Choroid plexus epithelial cell (primary cell): ENCODE measurements around the gene IRX3.
A peak's percentile ranks its signal among the peaks of the same experiment; 100 is the strongest.

Experiments used
- DNase-seq: peaks from one replicate; pipeline ENCODE4 v3.0.0-alpha.2; 2010; ENCODE audit warnings: low read depth
- H3K4me3 ChIP-seq: 2 replicates; pipeline ENCODE4 v1.5.1; 2011; ENCODE audit warnings: low read depth, mild to moderate bottlenecking, control low read depth, low read length, moderate library complexity
- TF ChIP-seq, protein P1 (sequence below): conservative IDR thresholded peaks from 2 replicates; pipeline ENCODE4 v1.5.1; 2011; ENCODE audit warnings: low read depth, mild to moderate bottlenecking, control low read depth, inconsistent platforms, low read length, moderate library complexity

The IRX3 gene

DNA sequence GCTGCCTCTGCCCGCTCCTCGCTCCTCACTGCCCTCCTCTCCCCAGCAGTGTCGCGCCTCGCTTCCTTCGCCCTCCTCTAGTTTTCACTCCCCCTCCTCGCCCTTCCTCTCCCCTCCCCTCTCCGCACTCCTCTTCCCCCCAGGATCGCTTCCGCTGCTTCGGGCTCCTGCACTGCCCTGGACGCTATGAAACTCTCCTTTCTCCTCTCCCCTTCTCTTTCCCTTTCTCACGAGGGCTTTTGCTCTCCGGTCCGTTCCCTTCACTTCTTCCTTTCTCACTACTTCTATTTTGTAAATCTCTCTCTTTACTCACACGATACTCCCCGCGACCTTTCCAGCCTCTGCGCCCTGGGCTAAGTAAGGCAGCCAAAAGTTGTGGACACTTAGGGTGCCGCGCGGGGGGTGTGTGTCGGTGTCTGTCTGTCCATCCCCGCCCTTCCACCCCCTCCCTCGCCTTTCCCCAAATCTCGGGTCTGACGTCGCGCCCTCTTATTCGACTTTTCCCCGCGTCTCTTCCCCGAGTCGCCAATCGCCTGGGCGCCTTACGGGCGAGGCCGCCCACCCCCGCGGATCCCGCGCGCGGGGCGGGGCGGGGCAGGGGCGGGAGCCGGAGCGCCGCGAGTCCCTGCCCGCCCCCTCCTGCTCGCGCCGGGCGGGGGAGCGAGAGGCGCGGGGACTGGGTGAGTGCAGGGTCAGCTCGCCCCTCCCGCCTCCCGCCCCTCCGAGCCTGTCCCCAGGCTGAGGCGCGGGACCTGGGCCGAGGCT, at the start of gene IRX3:
Gene IRX3, minus strand, starts transcription at position 422 of the 765 bp plus-strand sequence. CDS start 737 bp downstream, outside the sequence.
- DNase-seq: peak; percentile 86
- H3K4me3 ChIP-seq: peak within 1 kb of the TSS; percentile 64
- TF ChIP-seq, protein P1, sequence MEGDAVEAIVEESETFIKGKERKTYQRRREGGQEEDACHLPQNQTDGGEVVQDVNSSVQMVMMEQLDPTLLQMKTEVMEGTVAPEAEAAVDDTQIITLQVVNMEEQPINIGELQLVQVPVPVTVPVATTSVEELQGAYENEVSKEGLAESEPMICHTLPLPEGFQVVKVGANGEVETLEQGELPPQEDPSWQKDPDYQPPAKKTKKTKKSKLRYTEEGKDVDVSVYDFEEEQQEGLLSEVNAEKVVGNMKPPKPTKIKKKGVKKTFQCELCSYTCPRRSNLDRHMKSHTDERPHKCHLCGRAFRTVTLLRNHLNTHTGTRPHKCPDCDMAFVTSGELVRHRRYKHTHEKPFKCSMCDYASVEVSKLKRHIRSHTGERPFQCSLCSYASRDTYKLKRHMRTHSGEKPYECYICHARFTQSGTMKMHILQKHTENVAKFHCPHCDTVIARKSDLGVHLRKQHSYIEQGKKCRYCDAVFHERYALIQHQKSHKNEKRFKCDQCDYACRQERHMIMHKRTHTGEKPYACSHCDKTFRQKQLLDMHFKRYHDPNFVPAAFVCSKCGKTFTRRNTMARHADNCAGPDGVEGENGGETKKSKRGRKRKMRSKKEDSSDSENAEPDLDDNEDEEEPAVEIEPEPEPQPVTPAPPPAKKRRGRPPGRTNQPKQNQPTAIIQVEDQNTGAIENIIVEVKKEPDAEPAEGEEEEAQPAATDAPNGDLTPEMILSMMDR: no peak

DNA sequence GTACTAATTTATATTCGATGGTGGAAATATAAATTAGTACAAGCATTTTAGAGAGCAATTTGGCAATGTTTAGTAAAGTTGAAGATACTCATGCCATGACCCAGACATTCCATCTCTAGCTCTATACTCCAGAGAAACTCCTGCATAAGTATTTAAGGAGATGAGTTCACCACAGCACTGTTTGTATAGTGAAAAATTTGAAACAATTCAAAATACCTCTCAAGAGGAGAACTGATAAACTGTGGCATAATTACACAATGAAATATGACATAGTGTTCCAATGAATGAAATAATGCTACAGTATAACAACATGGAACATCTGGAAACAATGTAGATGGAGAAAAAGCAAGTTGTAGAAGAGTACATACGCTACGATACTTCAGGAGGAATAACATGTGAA, 48.6 kb upstream of the IRX3 start:
- TF ChIP-seq, protein P1: no peak
- H3K4me3 ChIP-seq: no peak overlapping the region
- DNase-seq: peak; percentile 51

DNA sequence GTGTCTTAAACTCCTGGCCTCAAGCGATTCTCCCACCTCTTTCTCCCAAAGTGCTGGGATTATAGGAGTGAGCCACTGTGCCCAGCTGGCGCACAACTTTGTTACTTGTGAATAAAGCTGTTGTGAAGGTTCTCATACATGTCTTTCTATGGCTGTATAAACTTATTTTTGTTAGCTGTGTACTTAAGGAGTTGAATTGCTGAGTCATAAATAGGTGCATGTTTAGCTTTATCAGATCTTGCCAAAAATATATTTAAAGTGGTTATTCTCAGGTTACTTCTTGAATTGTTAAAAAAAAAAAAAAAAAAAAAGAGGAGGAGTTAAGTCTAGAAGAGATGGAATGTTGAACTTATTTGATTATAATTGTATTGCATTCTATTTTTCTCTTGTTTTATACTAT, 47.6 kb upstream of the IRX3 start:
- no peak for DNase-seq
- no peak overlapping the region for H3K4me3 ChIP-seq
- TF ChIP-seq, protein P1: no peak

DNA sequence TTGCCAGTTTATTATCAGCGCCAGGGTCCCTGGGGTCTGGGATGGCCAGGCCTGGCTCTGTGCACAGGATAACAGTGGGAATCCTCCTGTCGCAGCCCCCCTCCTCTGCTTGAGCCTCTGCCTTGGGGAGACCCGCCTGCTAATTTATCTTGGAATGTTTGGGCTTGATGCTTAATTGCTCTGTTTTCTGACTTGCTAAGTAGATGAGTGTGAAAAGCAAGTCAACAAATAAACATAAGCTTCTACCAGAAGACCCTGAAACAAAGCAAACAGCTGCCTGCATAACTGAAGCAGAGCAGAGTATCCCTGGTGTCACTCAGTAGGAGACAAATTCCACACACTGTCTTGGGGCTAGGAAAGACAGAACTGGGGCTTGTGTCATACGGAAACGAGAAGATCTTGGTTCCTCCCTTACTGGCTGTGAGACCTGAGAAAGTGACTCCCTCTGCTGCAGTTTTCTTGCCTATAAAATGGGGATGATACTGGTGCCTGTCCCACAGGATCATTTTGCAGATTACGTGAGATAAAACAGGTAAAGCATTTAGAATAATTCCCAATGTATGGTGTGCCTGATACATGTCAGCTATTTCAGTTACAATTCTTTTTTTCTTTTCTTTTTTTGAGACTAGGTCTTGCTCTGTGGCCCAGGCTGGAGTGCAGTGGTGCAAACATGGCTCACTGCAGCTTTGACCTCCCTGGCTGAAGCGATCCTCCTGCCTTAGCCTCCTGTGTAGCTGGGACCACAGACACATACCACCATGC, 44.8 kb upstream of the IRX3 start:
- no peak for DNase-seq
- H3K4me3 ChIP-seq: no peak overlapping the region
- TF ChIP-seq, protein P1: no peak

DNA sequence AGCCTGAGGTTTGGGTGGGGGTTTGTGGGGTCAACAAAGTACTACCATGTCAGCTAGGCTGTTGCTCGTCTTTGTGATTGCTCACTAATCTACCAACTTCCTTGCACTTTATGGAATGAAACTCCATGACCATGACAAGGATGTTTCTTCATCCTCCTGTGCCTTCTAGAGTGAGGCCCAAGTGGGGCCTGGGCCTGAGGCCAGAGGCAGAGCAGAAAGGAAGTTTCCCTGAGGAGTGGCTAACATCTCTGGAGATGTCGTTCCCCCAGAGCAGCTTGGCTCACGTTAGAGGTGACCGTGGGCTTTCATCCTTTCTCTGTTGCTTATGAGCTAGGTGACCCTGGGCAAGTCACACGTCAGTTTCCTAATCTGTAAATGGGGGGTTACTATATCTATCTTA, 41.0 kb upstream of the IRX3 start:
- TF ChIP-seq, protein P1: no peak

DNA sequence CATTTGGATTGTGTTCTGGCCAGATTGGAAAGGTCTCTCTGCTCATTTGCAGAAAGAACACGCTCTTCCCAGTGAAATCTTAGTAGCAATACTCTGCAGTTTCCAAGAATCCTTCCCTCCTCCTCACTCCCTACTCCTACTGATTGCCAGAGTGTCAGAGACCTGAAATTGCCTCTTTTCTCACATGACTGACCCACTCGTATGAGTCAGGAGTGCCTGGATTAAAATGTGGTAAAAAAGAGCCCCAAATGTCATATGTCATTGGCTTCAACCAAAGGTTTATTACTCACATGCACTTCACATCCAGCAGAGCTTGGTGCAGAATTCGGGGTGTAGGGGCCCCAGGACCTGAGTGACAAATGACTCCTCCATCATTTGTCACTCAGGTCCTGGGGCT, 39.7 kb upstream of the IRX3 start:
- no peak overlapping the region for H3K4me3 ChIP-seq
- TF ChIP-seq, protein P1: no peak
- DNase-seq: peak; percentile 19

More for the DNA sequence above, 41.0 kb upstream of the IRX3 start:
- H3K4me3 ChIP-seq: no peak overlapping the region
- DNase-seq: no peak
